GM19455 (cell line): ENCODE measurements around the gene ASIC1.

Experiments
- ATAC-seq: cut with Tn5 transposase; IDR thresholded peaks from one replicate; pipeline ENCODE4 v1.9.1; 2021; ENCODE audit not compliant: unreplicated experiment

Gene ASIC1

GRCh38 chr12:50104417-50105366, 47.3 kb downstream of the ASIC1 start:
- no peak for ATAC-seq

- ATAC-seq = no peak
These were observed 48.6 kb downstream of the ASIC1 start for GRCh38 chr12:50105913-50106450.

DNA sequence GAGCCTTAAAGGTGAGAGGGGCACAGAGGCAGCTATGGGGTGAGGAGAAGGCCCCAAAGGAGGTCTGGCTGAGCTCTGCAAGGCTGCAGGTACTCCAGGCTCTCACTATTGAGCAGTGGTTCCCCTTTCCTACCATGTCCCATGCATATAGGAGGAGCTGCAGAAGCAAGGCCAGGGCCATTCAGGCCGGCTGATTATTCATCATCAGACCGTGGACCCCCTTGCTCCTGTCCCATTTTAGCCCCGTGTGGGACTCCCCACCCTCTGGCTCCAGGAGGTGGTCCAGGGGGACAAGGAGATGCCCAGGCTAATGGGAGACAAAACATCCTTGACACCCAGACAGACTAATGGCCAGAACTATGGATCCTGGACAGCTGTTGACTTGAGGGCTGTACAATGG, 49.5 kb downstream of the ASIC1 start:
- no peak for ATAC-seq

DNA sequence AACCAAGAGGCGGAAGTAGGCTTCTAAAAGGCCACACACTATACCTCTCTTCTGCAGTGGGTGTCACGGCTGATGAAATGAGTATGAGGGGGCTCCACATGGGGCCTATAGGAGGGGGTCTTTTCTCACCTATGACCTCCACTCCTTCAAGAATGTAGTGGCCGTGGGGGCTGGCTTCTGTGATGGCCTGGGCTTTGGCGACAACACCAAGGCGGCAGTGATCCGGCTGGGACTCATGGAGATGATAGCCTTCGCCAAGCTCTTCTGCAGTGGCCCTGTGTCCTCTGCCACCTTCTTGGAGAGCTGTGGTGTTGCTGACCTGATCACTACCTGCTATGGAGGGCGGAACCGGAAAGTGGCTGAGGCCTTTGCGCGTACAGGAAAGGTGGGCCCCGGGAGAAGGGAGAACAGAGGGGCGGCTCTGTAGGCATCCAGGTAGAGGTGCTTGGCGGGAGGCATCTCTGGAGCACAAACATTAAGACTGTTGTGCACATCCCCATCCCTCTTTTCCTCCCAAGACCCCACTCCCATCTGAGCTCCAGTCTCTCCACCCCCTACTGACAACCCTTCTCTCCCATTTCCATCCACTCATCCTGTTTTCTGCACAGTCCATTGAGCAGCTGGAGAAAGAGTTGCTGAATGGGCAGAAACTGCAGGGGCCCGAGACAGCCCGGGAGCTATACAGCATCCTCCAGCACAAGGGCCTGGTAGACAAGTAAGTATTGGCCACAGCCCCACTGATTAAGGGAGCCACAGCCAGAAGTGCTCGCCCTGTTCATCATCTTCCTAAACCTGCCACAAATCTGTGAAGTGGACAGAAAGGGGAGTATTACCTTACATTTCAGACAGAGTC, 50.2 kb downstream of the ASIC1 start:
- no peak for ATAC-seq

- ATAC-seq = no peak
These were observed 51.9 kb downstream of the ASIC1 start for GRCh38 chr12:50109319-50109718.

DNA sequence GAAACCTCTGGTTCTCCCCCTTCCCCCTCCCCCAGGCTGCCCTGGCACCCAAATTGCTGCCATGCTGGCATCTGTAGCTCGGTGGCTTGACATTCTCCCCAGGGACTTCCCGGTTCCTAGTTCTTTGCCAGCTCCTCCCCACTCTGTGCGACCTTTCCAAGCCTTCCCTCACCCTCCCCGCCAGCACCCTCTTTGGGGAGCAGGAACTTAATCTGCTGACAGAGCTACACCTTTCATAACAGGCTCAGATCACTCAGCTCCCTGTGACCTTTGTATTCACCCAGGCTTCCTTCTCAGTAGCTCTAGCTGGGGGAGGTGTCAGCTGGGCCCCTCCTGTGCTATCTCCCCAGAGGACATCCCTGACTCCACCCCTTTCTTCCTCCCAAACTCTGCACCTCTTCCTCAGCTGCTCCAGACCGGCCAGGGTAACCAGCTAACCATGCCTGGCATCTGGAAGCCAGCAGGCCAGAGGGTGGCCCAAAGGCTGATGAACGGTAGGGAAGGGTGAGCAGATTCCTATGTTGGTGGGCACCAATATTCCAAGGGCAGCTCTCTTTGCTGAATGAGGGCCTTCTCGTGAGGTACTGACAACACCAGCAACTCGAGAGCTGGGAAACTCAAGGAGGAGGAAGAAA, 52.8 kb downstream of the ASIC1 start:
- ATAC-seq = no peak

- ATAC-seq = no peak
These were observed 53.5 kb downstream of the ASIC1 start for GRCh38 chr12:50110762-50111351.

DNA sequence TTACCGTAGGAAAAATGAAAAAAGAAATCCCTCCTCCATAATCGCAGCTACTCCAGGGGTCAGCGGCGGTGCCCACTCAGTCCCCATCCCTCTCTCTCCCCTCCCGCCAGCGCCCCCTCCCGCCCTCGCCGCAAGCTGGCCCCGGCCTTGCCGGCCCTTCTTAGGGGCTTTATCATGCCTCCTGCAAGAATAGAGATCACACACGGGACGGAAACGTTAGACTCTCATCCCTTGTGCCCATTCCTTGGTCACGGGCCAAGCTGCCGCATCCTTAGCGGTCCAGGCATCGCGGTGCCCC, 53.9 kb downstream of the ASIC1 start:
- peak; percentile 5 for ATAC-seq

- peak; percentile 81 for ATAC-seq
These were observed 54.5 kb downstream of the ASIC1 start, which contains the start of gene COX14 for GRCh38 chr12:50111693-50112455. Gene COX14, plus strand, starts transcription at chr12:50112236. Its CDS starts 7,808 bp downstream, at chr12:50120044.

- ATAC-seq = no peak
These were observed 55.2 kb downstream of the ASIC1 start for GRCh38 chr12:50112456-50113218.

DNA sequence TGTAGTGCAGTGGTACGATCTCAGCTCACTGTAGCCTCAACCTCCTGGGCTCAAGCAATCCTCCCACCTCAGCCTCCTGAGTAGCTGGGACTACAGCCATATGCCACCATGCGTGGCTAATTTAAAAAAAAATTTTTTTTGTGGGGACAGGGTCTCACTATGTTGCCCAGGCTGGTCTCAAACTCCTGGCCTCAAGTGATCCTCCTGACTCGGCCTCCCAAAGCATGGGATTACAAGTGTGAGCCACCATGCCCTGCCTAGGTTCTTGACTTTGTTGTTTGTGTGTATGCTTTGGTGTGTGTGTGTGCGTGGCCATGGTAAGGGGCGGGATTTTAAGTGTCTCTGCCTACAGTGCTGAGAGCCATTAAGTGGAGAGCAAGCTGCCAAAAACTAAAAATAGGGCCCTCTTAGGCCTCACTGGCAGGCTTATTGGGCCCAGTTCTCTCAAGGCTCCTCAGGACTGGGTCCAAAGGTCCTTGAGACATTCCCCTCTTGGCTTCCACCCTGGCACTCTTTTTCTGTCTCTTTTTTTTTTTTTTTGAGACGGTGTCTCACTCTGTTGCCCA, 59.7 kb downstream of the ASIC1 start:
- no peak for ATAC-seq

- ATAC-seq = no peak
These were observed 62.0 kb downstream of the ASIC1 start for GRCh38 chr12:50119387-50119786.

- no peak for ATAC-seq
These were observed 63.1 kb downstream of the ASIC1 start for GRCh38 chr12:50120521-50120920.

GRCh38 chr12:50120953-50121352, 63.6 kb downstream of the ASIC1 start:
- no peak for ATAC-seq

DNA sequence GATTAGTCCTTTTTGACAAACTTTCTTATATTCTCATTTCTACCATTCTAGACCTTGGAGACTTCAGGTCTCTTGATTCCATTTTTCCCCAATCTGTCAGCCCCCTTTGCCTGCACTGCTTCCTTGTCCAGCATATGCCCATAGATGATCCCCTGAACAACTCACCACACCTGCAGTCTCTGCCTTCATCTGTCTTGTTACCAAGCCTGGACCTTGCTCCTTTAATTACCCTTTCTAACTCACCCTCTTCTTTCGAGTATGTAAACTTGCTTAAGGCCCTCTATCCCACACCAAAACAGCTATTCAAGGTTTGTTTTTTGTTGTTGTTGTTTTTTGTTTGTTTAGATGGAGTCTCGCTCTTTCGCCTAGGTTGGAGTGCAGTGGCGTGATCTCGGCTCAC, 64.2 kb downstream of the ASIC1 start:
- ATAC-seq = no peak

GRCh38 chr12:50123203-50123602, 65.8 kb downstream of the ASIC1 start:
- no peak for ATAC-seq

- no peak for ATAC-seq
These were observed 70.2 kb downstream of the ASIC1 start for GRCh38 chr12:50127546-50127945.

DNA sequence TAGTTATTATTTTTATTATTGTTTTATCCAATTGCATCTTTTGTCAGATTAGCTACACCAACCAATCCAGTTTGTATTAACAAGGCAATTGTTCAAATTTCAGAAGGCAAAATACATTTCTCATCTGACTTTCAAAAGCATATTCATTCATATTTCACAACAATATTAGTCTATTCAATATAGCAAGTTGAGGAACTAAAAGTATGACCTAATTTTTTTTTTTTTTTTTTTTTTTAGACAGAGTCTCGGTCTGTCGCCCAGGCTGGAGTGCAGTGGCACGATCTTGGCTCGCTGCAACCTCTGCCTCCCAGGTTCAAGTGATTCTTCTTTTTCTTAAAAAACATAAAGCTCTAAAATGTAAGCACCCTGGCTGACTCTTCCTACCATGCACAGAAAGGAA, 71.9 kb downstream of the ASIC1 start:
- no peak for ATAC-seq

DNA sequence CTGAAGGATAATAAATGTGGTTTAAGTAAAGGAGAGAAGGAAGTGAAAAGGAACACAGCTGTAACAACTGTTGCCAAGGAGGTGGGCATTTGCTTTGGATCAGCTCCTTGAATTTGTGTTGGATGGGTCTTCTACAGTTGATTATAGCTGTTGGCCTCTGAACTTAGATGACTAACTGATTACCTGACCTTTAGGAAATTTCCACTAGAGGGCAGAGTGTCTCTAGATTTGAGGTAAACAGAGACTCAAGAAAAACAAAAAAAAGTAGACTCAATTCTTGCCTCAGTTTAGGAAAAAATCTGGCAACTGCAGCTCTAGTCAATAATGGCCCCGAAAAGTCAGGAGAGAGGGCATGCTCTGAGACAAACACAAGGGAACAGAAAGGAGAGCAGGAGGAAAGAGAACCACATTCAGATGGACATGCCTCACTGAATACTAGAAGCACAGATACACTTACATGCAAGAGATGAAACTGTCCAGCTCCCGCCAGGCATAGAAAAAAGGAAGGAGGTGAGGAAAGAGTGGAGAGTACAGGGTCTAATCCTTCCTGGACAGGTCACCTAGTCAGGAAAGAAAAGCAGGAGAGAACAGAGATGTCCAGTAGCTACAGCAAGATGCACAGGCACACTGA, 75.2 kb downstream of the ASIC1 start:
- ATAC-seq = no peak
